Amniotic epithelial cell (primary cell): ENCODE data around the gene MYL2.
A peak's percentile ranks its signal among the peaks of the same experiment; 100 is the strongest.

ENCODE experiments used
- DNase-seq: peaks from one replicate; pipeline ENCODE4 v3.0.0-alpha.2; 2010; ENCODE audit warnings: low read depth

Gene MYL2

DNA sequence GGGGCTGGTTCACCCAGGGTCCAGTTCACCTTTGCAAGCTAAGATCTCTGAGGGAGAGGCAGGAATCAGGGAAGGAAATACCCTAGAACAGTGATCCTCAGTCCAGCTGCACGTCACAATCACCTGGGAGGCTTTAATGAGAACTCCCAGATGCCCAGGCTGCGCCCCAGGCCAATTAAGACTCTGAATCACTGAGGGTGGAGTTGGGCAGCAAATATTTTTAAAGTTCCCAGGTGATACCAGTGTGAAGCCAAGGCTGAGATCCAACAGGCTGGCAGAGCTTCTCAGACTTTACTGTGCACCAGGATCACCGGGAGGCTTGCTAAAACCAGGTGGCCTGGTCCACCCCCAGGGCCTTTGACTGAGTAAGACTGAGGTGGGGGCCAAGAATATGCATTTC is 23.8 kb downstream of the MYL2 start:
- no peak for DNase-seq

DNA sequence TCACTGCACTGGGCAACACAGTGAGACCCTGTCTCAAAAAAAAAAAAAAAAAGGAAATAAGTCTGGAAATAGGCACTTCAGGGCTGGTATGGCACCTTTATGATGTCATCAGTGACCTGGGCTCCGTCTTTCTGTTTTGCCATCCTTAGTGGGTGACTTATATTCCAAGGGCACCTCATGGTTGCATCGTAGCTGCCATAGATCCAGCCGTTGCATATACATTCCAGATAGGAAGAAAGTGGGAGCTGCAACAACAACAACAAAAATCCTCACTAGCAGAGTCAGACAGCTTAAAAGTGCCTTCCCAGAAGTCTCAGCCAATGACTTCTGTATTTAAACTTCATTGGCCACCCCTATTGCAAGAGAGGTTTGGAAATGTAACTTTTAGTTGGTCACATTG is 26.4 kb downstream of the MYL2 start:
- DNase-seq, result no peak

DNA sequence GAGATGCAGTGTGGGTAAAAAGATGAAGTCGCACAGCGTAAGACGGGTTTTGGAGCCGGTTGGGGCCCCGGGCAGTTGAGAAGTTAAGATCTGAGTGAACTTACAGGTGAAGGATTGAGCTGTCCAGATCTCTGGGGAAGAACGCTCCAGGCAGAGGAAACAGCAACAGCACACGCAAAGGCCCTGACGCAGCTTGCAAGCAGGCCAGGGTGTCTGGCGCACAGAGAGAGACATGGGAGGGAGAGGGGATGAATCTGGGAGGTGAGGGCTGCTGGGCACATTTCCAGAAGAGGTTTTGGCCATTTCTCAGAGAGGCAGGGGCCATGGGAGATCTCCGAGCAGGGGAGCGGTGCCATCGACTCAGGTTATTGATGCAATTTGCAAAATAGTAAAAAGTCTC is 31.0 kb downstream of the MYL2 start:
- DNase-seq, result no peak

DNA sequence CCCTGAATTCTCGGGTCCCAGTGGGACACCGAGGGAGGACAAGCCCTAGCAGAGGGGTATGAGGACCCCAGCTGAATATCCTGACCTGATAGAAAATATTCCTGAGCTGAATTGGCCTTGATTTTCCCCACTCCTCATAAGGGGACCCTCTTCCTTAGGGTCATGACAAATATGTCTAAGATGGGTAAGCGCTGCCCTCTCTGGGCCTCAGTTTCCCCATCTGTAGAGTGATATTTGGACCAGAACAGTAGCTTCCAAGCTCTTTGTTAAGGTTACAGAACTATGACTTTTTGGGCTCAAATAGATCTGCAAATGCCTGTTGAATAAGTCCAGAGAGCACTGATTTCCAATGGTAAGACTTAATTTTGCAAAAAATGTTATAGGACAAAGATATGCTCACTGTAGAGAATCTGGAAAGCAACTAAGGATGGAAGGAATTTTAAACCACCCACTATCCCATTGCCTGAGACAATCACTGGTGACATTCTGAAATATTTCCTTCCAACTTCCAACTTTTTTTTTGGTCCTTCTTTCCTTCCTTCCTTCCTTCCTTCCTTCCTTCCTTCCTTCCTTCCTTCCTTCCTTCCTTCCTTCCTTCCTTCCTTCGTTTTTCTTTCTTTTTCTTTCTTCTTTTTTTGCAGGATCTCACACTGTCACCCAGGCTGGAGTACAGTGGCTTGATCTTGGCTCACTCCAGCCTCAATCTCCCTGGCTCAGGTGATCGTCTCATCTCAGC is 32.0 kb downstream of the MYL2 start:
- no peak for DNase-seq

DNA sequence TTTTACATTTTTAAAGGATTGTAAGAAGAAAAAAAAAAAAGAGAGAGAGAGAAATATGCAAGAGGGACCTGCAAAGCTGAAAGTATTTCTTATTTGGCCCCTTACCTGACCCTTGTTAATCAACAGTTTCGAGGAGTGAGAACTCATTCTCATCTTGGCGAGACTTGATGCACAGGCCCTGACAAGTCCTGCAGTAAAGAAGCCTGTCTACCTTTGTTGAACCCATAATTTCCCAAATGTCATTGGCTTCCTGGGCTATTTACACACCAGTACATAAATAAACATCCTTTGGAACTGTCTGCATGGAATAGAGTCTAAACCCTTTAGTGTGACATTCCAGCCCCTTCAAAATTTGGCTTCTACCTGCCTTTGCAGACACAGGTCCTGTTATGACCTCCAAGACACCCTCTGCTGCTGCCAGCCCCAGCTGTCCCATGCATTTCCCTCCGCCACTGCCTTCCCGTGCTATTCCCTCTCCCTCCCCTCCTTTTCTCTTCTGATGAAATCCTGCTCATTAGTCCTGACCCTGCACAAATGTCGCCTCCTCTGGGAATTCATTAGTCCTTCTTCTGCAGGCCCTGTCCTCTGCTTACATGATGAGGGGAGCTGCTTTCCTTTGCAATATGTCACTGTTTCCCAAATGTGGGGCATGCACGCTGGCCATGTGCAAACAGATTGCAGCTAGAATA is 35.1 kb downstream of the MYL2 start:
- DNase-seq, result no peak

DNA sequence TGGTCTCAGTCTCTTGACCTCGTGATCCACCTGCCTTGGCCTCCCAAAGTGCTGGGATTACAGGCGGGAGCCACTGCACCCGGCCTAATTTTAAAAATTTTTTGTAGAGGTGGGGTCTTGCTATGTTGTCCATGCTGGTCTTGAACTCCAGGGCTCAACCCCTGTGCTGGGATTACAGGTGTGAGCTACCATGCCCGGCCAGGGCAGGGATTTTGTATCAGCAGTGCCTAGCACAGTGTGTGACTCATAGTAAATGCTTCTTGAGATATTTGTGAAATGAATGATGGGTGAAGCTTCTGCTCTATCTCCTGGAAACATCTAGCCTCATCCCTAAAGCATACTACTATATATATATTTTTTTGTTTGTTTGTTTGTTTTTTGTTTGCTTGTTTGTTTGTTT is 37.1 kb downstream of the MYL2 start:
- DNase-seq, result no peak

DNA sequence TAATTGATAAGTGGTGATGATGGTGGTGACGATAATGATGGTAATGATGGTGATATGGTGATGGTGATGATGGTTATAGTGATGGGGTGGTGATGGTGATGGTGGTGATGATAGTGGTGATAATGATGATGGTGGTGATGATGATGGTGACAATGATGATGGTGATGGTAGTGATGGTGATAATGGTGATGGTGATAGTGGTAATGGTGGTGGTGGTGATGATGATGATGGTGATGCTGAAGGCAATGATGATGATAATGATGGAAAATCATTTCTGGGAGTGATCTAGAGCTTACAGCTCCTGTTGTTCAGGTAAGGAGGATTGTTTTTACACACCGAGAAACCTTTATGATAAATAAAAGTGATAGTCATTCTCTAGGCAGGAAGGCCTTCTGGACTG is 39.7 kb downstream of the MYL2 start:
- no peak for DNase-seq

DNA sequence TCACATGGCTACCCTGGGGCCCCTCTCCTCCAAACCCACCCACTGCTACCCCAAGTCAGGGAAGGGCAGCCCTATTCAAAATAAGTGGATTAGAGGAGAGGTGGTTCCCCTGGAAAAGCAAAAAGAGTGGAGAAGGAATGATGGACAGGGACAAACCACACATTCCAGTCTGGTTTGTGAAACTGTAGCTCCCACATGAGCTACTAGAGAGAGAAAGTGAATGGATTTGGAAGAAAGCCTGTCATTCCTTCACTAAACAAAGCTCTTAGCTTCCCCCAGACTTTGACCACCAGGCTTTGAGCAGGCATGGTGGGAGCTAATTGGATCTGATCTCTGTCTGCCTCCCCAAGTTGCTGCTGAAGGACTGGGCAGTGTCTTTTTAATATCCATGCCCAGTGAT is 45.6 kb downstream of the MYL2 start:
- no peak for DNase-seq

DNA sequence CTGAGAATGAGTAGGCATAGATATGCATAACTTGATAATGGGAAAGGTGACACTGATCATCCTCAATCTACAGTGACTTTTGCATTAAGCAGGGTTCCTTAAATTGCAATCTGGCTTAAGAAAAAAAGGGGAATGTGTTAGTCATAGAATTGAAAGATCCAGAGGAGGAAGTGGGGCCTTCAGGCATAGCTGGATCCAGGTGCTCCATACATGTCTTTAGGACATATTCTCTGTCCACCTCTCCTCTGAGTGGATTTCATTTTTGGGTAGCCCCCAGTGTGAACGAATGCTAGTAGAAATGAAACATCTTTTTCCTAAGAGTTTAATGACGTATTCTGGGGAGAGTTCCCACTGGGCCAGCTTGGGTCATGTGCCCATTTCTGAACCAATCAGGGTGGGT is 46.0 kb downstream of the MYL2 start:
- no peak for DNase-seq

DNA sequence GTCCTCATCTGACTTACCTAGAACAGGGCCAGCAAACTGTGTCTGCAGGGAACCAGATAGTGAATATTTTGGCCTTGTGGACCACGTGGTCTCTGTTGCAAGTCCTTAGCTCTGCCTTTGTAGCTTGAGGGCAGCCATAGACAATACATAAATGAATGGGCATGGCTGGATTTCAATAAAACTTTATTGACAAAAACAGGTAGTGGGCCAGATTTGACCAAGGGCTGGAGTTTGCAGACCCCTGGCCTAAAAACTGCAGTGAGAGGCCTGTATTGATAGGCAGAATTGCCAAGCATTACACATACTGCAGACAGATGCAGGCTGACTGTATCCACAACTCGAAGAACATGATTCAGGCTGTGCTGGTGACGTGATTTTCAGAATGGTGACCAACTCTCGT is 48.3 kb downstream of the MYL2 start:
- no peak for DNase-seq

DNA sequence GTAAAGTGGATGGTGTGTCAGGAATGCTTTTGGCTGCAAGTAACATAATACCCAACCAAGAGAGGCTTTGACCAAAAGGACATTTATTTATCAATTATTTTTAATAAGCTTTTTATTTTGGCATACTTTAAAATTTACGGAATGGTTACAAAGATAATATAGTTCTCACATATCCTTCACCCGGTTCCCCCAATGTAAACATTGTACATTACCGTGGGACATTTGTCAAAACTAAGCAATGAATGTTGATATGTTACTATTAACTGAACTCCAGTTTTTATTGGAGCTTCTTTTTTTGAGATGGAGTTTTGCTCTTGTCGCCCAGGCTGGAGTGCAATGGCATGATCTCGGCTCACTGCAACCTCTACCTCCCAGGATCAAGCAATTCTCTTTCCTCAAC is 50.6 kb downstream of the MYL2 start:
- DNase-seq, result no peak

DNA sequence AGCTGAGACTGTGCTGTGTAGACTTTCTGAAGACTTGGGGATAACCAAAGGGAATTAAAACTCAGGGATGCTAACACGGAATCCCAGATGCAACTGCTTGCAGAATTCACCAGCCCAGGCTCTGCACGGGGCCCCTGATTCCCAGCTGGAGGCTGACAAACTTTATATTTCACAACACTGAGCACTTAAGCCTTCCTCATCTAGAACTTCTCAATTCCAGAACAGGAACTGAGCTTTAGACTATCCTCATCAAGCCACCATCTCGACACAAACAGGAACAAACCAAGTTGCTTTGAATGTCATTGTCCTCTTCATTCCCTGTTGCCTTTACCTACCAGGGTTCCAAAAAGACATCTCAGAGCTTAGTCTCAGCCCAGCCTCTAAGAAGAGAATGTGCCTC is 51.4 kb downstream of the MYL2 start:
- no peak for DNase-seq

DNA sequence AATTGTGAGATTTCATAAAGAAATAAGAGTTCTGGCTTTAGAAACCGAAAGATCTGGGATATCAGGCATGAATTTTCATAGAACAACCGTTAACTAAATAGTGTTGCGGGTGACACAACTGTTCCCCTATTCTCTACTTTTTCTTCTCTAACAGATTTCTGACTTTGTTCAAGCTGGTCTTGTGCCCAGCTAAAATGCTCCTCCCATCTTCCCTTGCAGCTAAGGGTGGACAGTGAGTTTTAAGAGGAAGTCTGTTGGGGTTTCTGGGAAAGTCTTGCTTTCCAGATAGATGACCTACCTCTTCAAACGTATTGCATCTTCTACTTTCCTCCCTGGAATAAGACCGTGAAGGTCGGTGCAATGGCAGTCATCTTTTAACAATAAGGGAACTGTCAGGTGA is 54.9 kb downstream of the MYL2 start:
- DNase-seq, result no peak

DNA sequence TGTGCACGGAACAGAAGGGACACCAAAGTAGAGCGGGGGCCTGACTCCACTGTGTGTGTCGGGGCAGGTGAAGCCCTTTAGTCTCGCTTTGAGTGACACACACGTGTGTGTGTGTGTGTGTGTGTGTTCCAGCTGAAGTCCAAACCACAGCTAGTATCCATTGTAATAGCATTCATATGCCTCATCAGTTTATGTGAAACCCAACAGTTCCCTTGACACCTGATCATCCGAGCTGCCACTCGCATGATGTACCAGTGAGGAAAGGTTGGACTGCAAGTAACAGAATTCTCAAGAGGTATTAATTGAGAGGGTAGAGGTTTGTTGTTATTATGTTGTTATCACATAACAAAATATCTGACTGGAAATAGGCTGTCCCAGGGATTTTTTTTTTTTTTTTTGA is 57.2 kb downstream of the MYL2 start:
- DNase-seq, result peak; percentile 10

DNA sequence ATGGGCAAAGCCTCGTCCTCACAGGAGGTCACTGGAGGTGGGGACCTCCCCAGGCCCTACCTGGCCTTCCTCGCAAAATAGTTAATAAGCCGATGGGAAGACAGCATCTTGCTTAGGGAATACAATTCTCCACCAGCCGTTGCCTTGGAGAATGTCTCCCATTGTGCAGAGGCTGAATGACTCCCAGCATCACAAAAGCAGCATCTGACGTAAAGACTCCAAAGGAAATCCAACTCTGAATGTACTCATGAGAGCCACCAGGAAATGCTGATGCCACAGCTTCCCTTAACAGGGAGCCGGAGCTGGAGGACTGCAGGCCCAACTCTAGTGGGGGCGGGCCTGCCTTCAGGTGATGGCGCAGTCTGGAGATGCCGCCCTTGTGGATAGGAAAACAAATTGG is 58.0 kb downstream of the MYL2 start:
- DNase-seq, result no peak

DNA sequence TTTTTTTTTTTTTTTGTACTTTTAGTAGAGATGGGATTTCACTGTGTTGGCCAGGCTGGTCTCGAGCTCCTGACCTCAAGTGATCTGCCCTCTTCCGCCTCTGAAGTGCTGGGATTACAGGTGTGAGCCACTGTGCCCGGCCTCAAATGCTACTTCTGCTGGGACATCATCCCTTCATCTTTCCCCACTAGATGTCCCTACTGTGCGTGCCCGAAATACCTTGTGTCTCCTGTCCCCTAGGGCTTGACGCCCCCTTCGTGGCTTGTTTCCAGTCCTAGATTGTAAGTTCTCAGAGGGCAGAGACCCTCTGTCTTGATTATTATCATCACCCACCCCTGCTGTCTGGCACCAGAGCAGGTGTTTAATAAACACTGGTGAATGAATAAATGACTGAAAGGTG is 58.6 kb downstream of the MYL2 start:
- no peak for DNase-seq
